OCI-LY7 (cell line): ENCODE measurements around the gene IPO13. TPM values are rescaled to one million over a fixed set of nuclear protein-coding genes. Genes with fewer than 3 reads are reported as not detected.

ENCODE experiments used
- BruUV-seq: library from RNA; stranded (reverse); fragments of 400-500 nt; replicated peaks from 2 replicates; lab custom pipeline; 2021; lab: Mats Ljungman, UMichigan
- CTCF ChIA-PET: fragments of 300-600 bp; sonication (Branson Sonifier 250); formaldehyde crosslinking; loops from one replicate; lab custom pipeline; 2022; ENCODE audit warnings: antibody characterized with exemption; ENCODE audit not compliant: unreplicated experiment; lab: Charles Lee
- POLR2A ChIA-PET: fragments of 300-600 bp; sonication (Branson Sonifier 250); formaldehyde crosslinking; loops from one replicate; lab custom pipeline; 2022; ENCODE audit warnings: antibody characterized with exemption; lab: Charles Lee
- DNase-seq: peaks from one replicate; pipeline ENCODE4 v3.0.0-alpha.2; 2015; ENCODE audit warnings: low spot score
- H2AFZ ChIP-seq: fragments of 200-600 bp; sonication (generic), shearing (Covaris generic); 2 replicates; pipeline ENCODE4 v1.6.1; 2014; ENCODE audit warnings: mild to moderate bottlenecking, antibody characterized with exemption, low read length, moderate library complexity
- H3K27ac ChIP-seq: fragments of 200-600 bp; sonication (generic); 2 replicates; pipeline ENCODE4 v1.5.1; 2014; ENCODE audit warnings: mixed run types, low read depth, mild to moderate bottlenecking, moderate library complexity, low read length, inconsistent platforms; ENCODE audit not compliant: poor library complexity, severe bottlenecking
- H3K36me3 ChIP-seq: fragments of 200-600 bp; sonication (generic); 2 replicates; pipeline ENCODE4 v1.6.1; 2014; ENCODE audit warnings: mild to moderate bottlenecking, antibody characterized with exemption, low read length, moderate library complexity, mixed read lengths; ENCODE audit not compliant: insufficient read depth
- H3K4me1 ChIP-seq: fragments of 200-600 bp; sonication (generic); 2 replicates; pipeline ENCODE4 v1.5.1; 2014; ENCODE audit warnings: mild to moderate bottlenecking, low read length; ENCODE audit not compliant: insufficient read depth, poor library complexity, severe bottlenecking
- H3K4me2 ChIP-seq: fragments of 200-600 bp; sonication (generic); 2 replicates; pipeline ENCODE4 v1.6.1; 2014; ENCODE audit warnings: mild to moderate bottlenecking, low read length
- H3K4me3 ChIP-seq: fragments of 200-600 bp; sonication (generic); 2 replicates; pipeline ENCODE4 v1.5.1; 2014; ENCODE audit warnings: mild to moderate bottlenecking, low read depth, low read length; ENCODE audit not compliant: poor library complexity, severe bottlenecking
- H3K79me2 ChIP-seq: fragments of 200-600 bp; sonication (generic); 2 replicates; pipeline ENCODE4 v1.6.1; 2016; ENCODE audit warnings: low read depth, mild to moderate bottlenecking, low read length, moderate library complexity, mixed read lengths; ENCODE audit not compliant: insufficient read depth
- H3K9me2 ChIP-seq: fragments of 200-600 bp; sonication (generic); 2 replicates; pipeline ENCODE4 v1.6.1; 2016; ENCODE audit warnings: mild to moderate bottlenecking, low read length, mixed read lengths; ENCODE audit not compliant: insufficient read depth
- H3K9me3 ChIP-seq: fragments of 200-600 bp; sonication (generic); 2 replicates; pipeline ENCODE4 v1.6.1; 2014; ENCODE audit warnings: mild to moderate bottlenecking, mixed run types, low read length, mixed read lengths
- H4K20me1 ChIP-seq: fragments of 200-600 bp; sonication (generic); 2 replicates; pipeline ENCODE4 v1.6.1; 2014; ENCODE audit warnings: mild to moderate bottlenecking, antibody characterized with exemption, low read length, moderate library complexity, mixed read lengths; ENCODE audit not compliant: insufficient read depth
- CTCF ChIP-seq: fragments of 200-600 bp; sonication (generic); conservative IDR thresholded peaks from 2 replicates; pipeline ENCODE4 v1.5.1; 2014; ENCODE audit warnings: mild to moderate bottlenecking, antibody characterized with exemption, low read length, moderate library complexity, mixed read lengths
- EZH2phosphoT487 ChIP-seq: fragments of 200-600 bp; sonication (generic); IDR thresholded peaks from 2 replicates; pipeline ENCODE4 v1.6.1; 2018; ENCODE audit warnings: low read depth, borderline replicate concordance, mild to moderate bottlenecking, mixed run types, antibody characterized with exemption, low read length, moderate library complexity, mixed read lengths
- intact Hi-C: fragments of 100-400 bp; cut with micrococcal nuclease; formaldehyde crosslinking; loops from one replicate; pipeline ENCODE4 v1.10.0; 2022; ENCODE audit not compliant: unreplicated experiment
- total RNA-seq, 2 experiments: library from RNA; depleted of rRNA in 1 of 2; stranded (reverse); fragments of >200 nt in 1 of 2; shearing (Covaris generic) in 1 of 2; gene quantifications; 2 replicates each; pipeline ENCODE4 v1.2.3, GENCODE V29; 2014 to 2022

Gene IPO13
- total RNA-seq, 2 experiments from 2014 or later: 17.8 to 24.1 TPM

DNA sequence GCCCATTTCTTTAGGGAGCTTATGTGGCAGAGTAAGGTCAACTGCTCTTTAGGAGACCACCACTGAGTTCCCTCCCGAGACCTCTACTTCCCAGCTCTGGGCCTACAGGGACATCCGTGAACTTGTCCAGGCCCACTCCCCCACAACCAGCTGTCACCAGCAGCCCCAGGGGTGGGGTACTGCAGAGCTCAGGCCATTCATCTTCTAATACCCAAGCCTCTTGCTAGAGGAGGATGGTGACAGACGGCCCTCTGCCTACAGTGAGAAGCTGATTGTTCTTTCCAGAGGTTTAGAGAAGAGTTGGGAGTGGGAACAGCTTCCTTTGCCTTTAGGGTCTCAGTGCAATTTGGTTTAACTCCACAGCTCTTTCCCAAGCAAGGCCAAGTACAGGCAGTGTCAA lies 46.4 kb upstream of the IPO13 start:
- H2AFZ ChIP-seq: no peak overlapping the region
- peaks cover 4% of the 10 kb centered on the region; the same call in 1 of the 2 replicates for H3K36me3 ChIP-seq
- no peak overlapping the region for H3K27ac ChIP-seq
- no peaks in the 10 kb centered on the region for H3K9me3 ChIP-seq
- no peaks in the 10 kb centered on the region for H3K9me2 ChIP-seq
- BruUV-seq: no TSS peak
- H3K79me2 ChIP-seq: no peaks in the 10 kb centered on the region
- intact Hi-C loops: no loop called here
- no peak overlapping the region for H3K4me3 ChIP-seq
- H3K4me2 ChIP-seq: no peak overlapping the region
- H4K20me1 ChIP-seq: no peaks in the 10 kb centered on the region
- no peaks in the 10 kb centered on the region for H3K4me1 ChIP-seq
- CTCF ChIA-PET: no interaction called here
- TF ChIP-seq EZH2phosphoT487 (no peak), CTCF (no peak)
- POLR2A ChIA-PET: no interaction called here
- no peak for DNase-seq

GRCh38 chr1:43901196-43901961 lies 45.4 kb upstream of the IPO13 start:
- no peaks in the 10 kb centered on the region for H3K9me2 ChIP-seq
- no peaks in the 10 kb centered on the region for H4K20me1 ChIP-seq
- ChIA-PET POLR2A (no interaction called here), CTCF (no interaction called here)
- H3K79me2 ChIP-seq: no peaks in the 10 kb centered on the region
- intact Hi-C loops: no loop called here
- H3K9me3 ChIP-seq: no peaks in the 10 kb centered on the region
- H3K4me3 ChIP-seq: no peak overlapping the region
- no peak for DNase-seq
- no peak overlapping the region for H3K4me2 ChIP-seq
- no peak for TF ChIP-seq EZH2phosphoT487
- no peak for TF ChIP-seq CTCF
- H2AFZ ChIP-seq: no peak overlapping the region
- peaks cover 4% of the 10 kb centered on the region; the same call in 1 of the 2 replicates for H3K36me3 ChIP-seq
- BruUV-seq: no TSS peak
- no peak overlapping the region for H3K27ac ChIP-seq
- no peaks in the 10 kb centered on the region for H3K4me1 ChIP-seq
